H1 (cell line): ENCODE measurements around the gene PKP1. TPM values are rescaled to one million over a fixed set of nuclear protein-coding genes. Genes with fewer than 3 reads are reported as not detected.

Experiments used
- CBX8 ChIP-seq: fragments of 300-800, 300-1000 bp; sonication (generic); IDR thresholded peaks from 2 replicates; pipeline ENCODE4 v1.7.1; 2016; ENCODE audit warnings: low read depth, low read length, borderline replicate concordance
- CHD2 ChIP-seq: IDR thresholded peaks from 2 replicates; pipeline ENCODE4 v1.6.1; 2012; ENCODE audit warnings: low read length, improper control_type of control experiment
- CHD7 ChIP-seq: fragments of 300-600 bp; sonication (generic); IDR thresholded peaks from 2 replicates; pipeline ENCODE4 v1.7.1; 2012; ENCODE audit warnings: low read length, moderate library complexity, mild to moderate bottlenecking, inconsistent platforms; ENCODE audit not compliant: insufficient replicate concordance
- GTF2F1 ChIP-seq: IDR thresholded peaks from 2 replicates; pipeline ENCODE4 v1.6.1; 2012; ENCODE audit warnings: low read depth, low read length, improper control_type of control experiment, borderline replicate concordance
- RAD21 ChIP-seq, 2 experiments: IDR thresholded peaks in 1 of 2; conservative IDR thresholded peaks in 1 of 2; 2 replicates each; pipeline ENCODE4 v1.6.1; 2011; ENCODE audit warnings: low read depth in 2 of 2, low read length in 2 of 2, improper control_type of control experiment in 1 of 2, inconsistent platforms in 1 of 2, mild to moderate bottlenecking in 1 of 2, moderate library complexity in 1 of 2
- SIRT6 ChIP-seq: IDR thresholded peaks from one replicate; pipeline ENCODE4 v1.7.1; 2012; ENCODE audit warnings: low read length, inconsistent platforms
- SP4 ChIP-seq: IDR thresholded peaks from 2 replicates; pipeline ENCODE4 v1.6.1; 2012; ENCODE audit warnings: low read length, inconsistent platforms
- TAF1 ChIP-seq: IDR thresholded peaks from 2 replicates; pipeline ENCODE4 v1.6.1; 2011; ENCODE audit warnings: mild to moderate bottlenecking, low read depth, low read length
- polyA plus RNA-seq, 7 experiments: library from polyadenylated mRNA; depleted of rRNA in 3 of 7; stranded (reverse) in 5 of 7; unstranded in 2 of 7; fragments of >200 nt in 5 of 7; fragments of 200-250 nt in 2 of 7; gene quantifications; 1 replicate in 5 of 7; 2 replicates in 1 of 7; 4 replicates in 1 of 7; pipeline versions ENCODE4 v1.2.1 to v1.2.3, GENCODE V29; 2011 to 2013; ENCODE audit warnings: missing spikeins in 2 of 7, mixed read lengths in 2 of 7
- total RNA-seq: library from RNA; stranded (reverse); fragmentation: NEBNext Ultra II Directional; extraction: Animal tissue kit (Norgen Biotek cat#: 25700); gene quantifications from 2 replicates; pipeline ENCODE4 v1.2.1, GENCODE V29; 2021
- TF ChIP-seq, protein P1 (sequence below): IDR thresholded peaks from 2 replicates; pipeline ENCODE4 v1.6.1; 2011; ENCODE audit warnings: low read length, improper control_type of control experiment
- TF ChIP-seq, protein P2 (sequence below): IDR thresholded peaks from 2 replicates; pipeline ENCODE4 v1.6.1; 2011; ENCODE audit warnings: low read depth, mild to moderate bottlenecking, low read length; ENCODE audit not compliant: insufficient read depth

PKP1 gene
- total and polyA plus RNA-seq, 2 of the 8 experiments (the other 6 are each of a cell fraction or from before 2014, with no cell fraction given) = 0.21 to 0.95 TPM

GRCh38 chr1:201321826-201322390 lies 38.6 kb downstream of the PKP1 start (continued):
- TF ChIP-seq CHD7 (no peak), CBX8 (no peak), TAF1 (no peak), CHD2 (no peak), RAD21 (IDR thresholded peaks at IDR 0.05 in 1 of 2, conservative IDR thresholded peaks at IDR 0.05 in 1 of 2; ENCODE audit: low read depth in 2 of 2, low read length in 2 of 2) (no peak), SP4 (no peak), SIRT6 (no peak), GTF2F1 (no peak)
- TF ChIP-seq, protein P1, sequence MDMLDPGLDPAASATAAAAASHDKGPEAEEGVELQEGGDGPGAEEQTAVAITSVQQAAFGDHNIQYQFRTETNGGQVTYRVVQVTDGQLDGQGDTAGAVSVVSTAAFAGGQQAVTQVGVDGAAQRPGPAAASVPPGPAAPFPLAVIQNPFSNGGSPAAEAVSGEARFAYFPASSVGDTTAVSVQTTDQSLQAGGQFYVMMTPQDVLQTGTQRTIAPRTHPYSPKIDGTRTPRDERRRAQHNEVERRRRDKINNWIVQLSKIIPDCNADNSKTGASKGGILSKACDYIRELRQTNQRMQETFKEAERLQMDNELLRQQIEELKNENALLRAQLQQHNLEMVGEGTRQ = no peak
- TF ChIP-seq, protein P2, sequence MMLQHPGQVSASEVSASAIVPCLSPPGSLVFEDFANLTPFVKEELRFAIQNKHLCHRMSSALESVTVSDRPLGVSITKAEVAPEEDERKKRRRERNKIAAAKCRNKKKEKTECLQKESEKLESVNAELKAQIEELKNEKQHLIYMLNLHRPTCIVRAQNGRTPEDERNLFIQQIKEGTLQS = no peak
